DND-41 (cell line): ENCODE data around the gene CHST12.

Experiments
- ATAC-seq: fragments of 200-7000 bp; cut with Tn5 transposase; 3 replicates; pipeline ENCODE4 v1.9.1; 2021; ENCODE audit warnings: low read depth; ENCODE audit not compliant: insufficient read depth
- DNase-seq: peaks from one replicate; pipeline ENCODE4 v3.0.0-alpha.2; 2020
- H2AFZ ChIP-seq: 2 replicates; pipeline ENCODE4 v1.6.0; 2012; ENCODE audit warnings: low read depth, low read length
- H3K27ac ChIP-seq: 2 replicates; pipeline ENCODE4 v1.5.1; 2012; ENCODE audit warnings: low read length, inconsistent platforms
- H3K27me3 ChIP-seq: fragments of 200-600 bp; sonication (generic); 2 replicates; pipeline ENCODE4 v1.6.0; 2012; ENCODE audit warnings: low read length, mild to moderate bottlenecking, inconsistent platforms; ENCODE audit not compliant: insufficient read depth, poor library complexity
- H3K36me3 ChIP-seq: 2 replicates; pipeline ENCODE4 v1.5.1; 2012; ENCODE audit warnings: low read length, inconsistent platforms; ENCODE audit not compliant: insufficient read depth
- H3K4me1 ChIP-seq: 2 replicates; pipeline ENCODE4 v1.5.1; 2012; ENCODE audit warnings: mild to moderate bottlenecking, low read length; ENCODE audit not compliant: insufficient read depth
- H3K4me2 ChIP-seq: 2 replicates; pipeline ENCODE4 v1.6.0; 2012; ENCODE audit warnings: mild to moderate bottlenecking, moderate library complexity, low read length, inconsistent platforms; ENCODE audit not compliant: insufficient read depth
- H3K4me3 ChIP-seq, 2 experiments: fragments of 200-600 bp in 1 of 2; shearing (Covaris generic) in 1 of 2; 2 replicates each; pipeline ENCODE4 v1.5.1; 2012 to 2016; ENCODE audit warnings: inconsistent platforms in 2 of 2, low read length in 2 of 2, mild to moderate bottlenecking in 2 of 2, low read depth in 1 of 2, moderate library complexity in 1 of 2
- H3K79me2 ChIP-seq: 2 replicates; pipeline ENCODE4 v1.6.0; 2012; ENCODE audit warnings: low read length, inconsistent platforms; ENCODE audit not compliant: insufficient read depth
- H3K9ac ChIP-seq: 2 replicates; pipeline ENCODE4 v1.6.0; 2012; ENCODE audit warnings: low read depth, mild to moderate bottlenecking, inconsistent platforms, low read length, moderate library complexity
- H3K9me3 ChIP-seq: 2 replicates; pipeline ENCODE4 v1.5.1; 2012; ENCODE audit warnings: low read length, moderate library complexity, mild to moderate bottlenecking, inconsistent platforms; ENCODE audit not compliant: insufficient read depth, severe bottlenecking
- H4K20me1 ChIP-seq: 2 replicates; pipeline ENCODE4 v1.6.0; 2012; ENCODE audit warnings: low read length; ENCODE audit not compliant: insufficient read depth
- CTCF ChIP-seq: IDR thresholded peaks from 2 replicates; pipeline ENCODE4 v1.5.1; 2012; ENCODE audit warnings: borderline replicate concordance, low read length, moderate library complexity, mild to moderate bottlenecking; ENCODE audit not compliant: poor library complexity, severe bottlenecking; ENCODE audit errors: extremely low read depth
- EZH2 ChIP-seq: IDR thresholded peaks from 3 replicates; pipeline ENCODE4 v1.6.1; 2012; ENCODE audit warnings: borderline replicate concordance, low read depth, mild to moderate bottlenecking, moderate library complexity, low read length, inconsistent platforms; ENCODE audit not compliant: severe bottlenecking

CHST12 gene

GRCh38 chr7:2460641-2461040 lies 57.2 kb downstream of the CHST12 start:
- Histone ChIP-seq H4K20me1 (no peaks in the 10 kb centered on the region), H3K27me3 (no peaks in the 10 kb centered on the region), H3K4me3 (no peak overlapping the region), H3K79me2 (no peaks in the 10 kb centered on the region), H2AFZ (no peak overlapping the region), H3K4me1 (peaks cover 6% of the 10 kb centered on the region), H3K36me3 (no peaks in the 10 kb centered on the region), H3K4me2 (no peak overlapping the region), H3K9me3 (no peaks in the 10 kb centered on the region), H3K27ac (no peak overlapping the region), H3K9ac (no peak overlapping the region)
- ATAC-seq (no peak), DNase-seq (no peak)
- TF ChIP-seq CTCF = no peak
- no peak for TF ChIP-seq EZH2

GRCh38 chr7:2461268-2462026 lies 58.0 kb downstream of the CHST12 start:
- H3K4me2 ChIP-seq = no peak overlapping the region
- no peaks in the 10 kb centered on the region for H4K20me1 ChIP-seq
- H3K36me3 ChIP-seq = no peaks in the 10 kb centered on the region
- H3K27me3 ChIP-seq = no peaks in the 10 kb centered on the region
- H3K79me2 ChIP-seq = no peaks in the 10 kb centered on the region
- peak; percentile 54 for ATAC-seq
- H3K4me1 ChIP-seq = peaks cover 6% of the 10 kb centered on the region
- no peak for TF ChIP-seq EZH2
- no peak for TF ChIP-seq CTCF
- DNase-seq = peak; percentile 26
- H2AFZ ChIP-seq = no peak overlapping the region
- H3K9ac ChIP-seq = no peak overlapping the region
- no peak overlapping the region for H3K27ac ChIP-seq
- H3K4me3 ChIP-seq = no peak overlapping the region
- H3K9me3 ChIP-seq = no peaks in the 10 kb centered on the region

GRCh38 chr7:2462731-2463130 lies 59.3 kb downstream of the CHST12 start:
- DNase-seq (no peak), ATAC-seq (no peak)
- Histone ChIP-seq H3K4me1 (peaks cover 6% of the 10 kb centered on the region), H3K36me3 (no peaks in the 10 kb centered on the region), H4K20me1 (no peaks in the 10 kb centered on the region), H3K27me3 (no peaks in the 10 kb centered on the region), H3K4me3 (no peak overlapping the region), H2AFZ (no peak overlapping the region), H3K79me2 (no peaks in the 10 kb centered on the region), H3K4me2 (no peak overlapping the region), H3K9me3 (no peaks in the 10 kb centered on the region), H3K27ac (no peak overlapping the region), H3K9ac (no peak overlapping the region)
- TF ChIP-seq EZH2 = no peak

- Histone ChIP-seq H4K20me1 (no peaks in the 10 kb centered on the region), H3K4me2 (no peak overlapping the region), H3K4me3 (no peak overlapping the region), H3K4me1 (no peaks in the 10 kb centered on the region), H3K36me3 (no peaks in the 10 kb centered on the region), H3K9ac (no peak overlapping the region), H3K27me3 (no peaks in the 10 kb centered on the region), H3K27ac (no peak overlapping the region), H3K79me2 (no peaks in the 10 kb centered on the region), H3K9me3 (no peaks in the 10 kb centered on the region), H2AFZ (no peak overlapping the region)
- no peak for DNase-seq
- no peak for ATAC-seq
- TF ChIP-seq EZH2 = no peak
- no peak for TF ChIP-seq CTCF
These were observed 62.5 kb downstream of the CHST12 start for GRCh38 chr7:2465928-2466327.
